ENCODE data around the gene TMC1. TPM values are rescaled to one million over a fixed set of nuclear protein-coding genes. Genes with fewer than 3 reads are reported as not detected.

TMC1 gene
- total and polyA plus RNA-seq, 4 experiments from 2014 or later = not detected

DNA sequence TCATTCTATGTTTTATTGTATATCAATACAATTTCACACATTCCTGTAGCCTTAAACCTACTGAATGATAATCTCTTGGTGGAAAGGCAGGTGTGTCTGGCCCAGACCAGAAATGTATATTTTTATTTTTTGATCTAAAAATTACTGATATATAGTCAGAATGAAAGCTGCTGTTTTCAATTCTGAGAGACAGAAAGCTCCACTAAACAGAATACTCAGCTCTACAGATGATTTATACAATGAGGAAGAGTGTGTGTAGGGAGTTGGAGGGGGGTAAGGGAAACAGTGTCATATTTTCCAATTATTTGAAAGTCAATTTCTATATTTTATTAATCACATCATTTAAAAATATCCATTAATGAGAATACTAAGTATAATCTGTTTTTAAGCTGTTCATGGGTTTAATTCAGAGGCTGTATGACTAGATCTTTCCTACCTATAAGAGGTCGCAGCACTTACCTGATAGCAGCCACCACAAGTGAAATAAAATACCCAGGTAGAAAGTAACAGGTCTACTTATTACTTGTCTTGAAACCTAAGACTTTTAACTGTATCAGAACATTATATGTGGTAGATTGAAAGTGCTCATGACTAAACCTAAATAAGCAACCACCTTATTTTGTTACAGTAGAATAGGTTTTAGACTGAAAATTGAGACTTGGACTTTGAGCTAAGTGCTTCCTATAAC, 183.4 kb downstream of the TMC1 start:
- Histone ChIP-seq H3K36me3 (ENCODE audit: insufficient read depth, low read length) (no peaks in the 10 kb centered on the region), H3K27ac (ENCODE audit: low read depth, low read length) (no peak overlapping the region), H3K4me3 (ENCODE audit: low read length in 2 of 2) (no peak overlapping the region), H3K4me1 (ENCODE audit: insufficient read depth, low read length) (no peaks in the 10 kb centered on the region), H3K9me3 (ENCODE audit: control insufficient read depth in 1 of 2, low read length in 2 of 2) (no peaks in the 10 kb centered on the region), H3K27me3 (ENCODE audit: insufficient read depth, low read length) (no peaks in the 10 kb centered on the region)
- POLR2A ChIA-PET (ENCODE audit: partially characterized antibody) = no interaction called here
- no peaks in the 10 kb centered on the region for H3K4me1 Mint-ChIP-seq
- CTCF ChIA-PET (ENCODE audit: partially characterized antibody) = interaction anchor here (2.3 kb wide), 1 partner anchor 14 kb away, joined by 4 read pairs; no protein-coding TSS in a partner anchor
- DNase-seq = no peak
- no peak overlapping the region for H3K4me3 Mint-ChIP-seq
- peaks cover 0 to 2% of the 10 kb centered on the region in 2 donors for H3K27me3 Mint-ChIP-seq
- intact Hi-C loops (cut with micrococcal nuclease) = no loop called here
- peaks cover 0 to 3% (median 0%) of the 10 kb centered on the region in 8 donors for H3K9me3 Mint-ChIP-seq
- no peak overlapping the region for H3K27ac Mint-ChIP-seq
- H3K36me3 Mint-ChIP-seq = no peaks in the 10 kb centered on the region

DNA sequence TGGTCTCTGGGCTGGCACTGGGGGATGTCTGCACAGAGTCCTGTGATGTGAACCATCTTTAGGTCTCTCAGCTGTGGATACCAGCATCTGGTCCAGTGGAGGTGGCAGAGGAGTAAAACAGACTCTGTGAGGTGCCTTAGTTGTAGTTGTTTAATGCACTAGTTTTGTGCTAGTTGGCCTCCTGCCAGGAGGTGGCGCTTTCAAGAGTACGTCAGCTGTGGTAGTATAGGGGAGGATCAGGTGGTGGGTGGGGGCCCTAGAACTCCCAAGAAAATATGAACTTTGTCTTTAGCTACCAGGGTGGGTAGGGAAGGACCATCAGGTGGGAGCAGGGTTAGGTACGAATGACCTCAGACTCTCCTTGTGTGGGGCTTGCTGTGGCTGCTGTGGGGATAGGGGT, 197.1 kb downstream of the TMC1 start:
- Mint-ChIP-seq H3K4me3 (no peak overlapping the region), H3K36me3 (no peaks in the 10 kb centered on the region), H3K27ac (no peak overlapping the region), H3K27me3 (peaks cover 3 to 14% of the 10 kb centered on the region in 2 donors), H3K4me1 (no peaks in the 10 kb centered on the region), H3K9me3 (peaks cover 0 to 6% (median under 1%) of the 10 kb centered on the region in 8 donors)
- no peak overlapping the region for H3K4me3 ChIP-seq (ENCODE audit: low read length in 2 of 2)
- H3K36me3 ChIP-seq (ENCODE audit: insufficient read depth, low read length) = no peaks in the 10 kb centered on the region
- H3K9me3 ChIP-seq (ENCODE audit: control insufficient read depth in 1 of 2, low read length in 2 of 2) = no peaks in the 10 kb centered on the region
- no peaks in the 10 kb centered on the region for H3K27me3 ChIP-seq (ENCODE audit: insufficient read depth, low read length)
- intact Hi-C loops (cut with micrococcal nuclease) = no loop called here
- ChIA-PET POLR2A (ENCODE audit: partially characterized antibody) (no interaction called here), CTCF (ENCODE audit: partially characterized antibody) (interaction anchor here (0.9 to 1.2 kb wide), 2 partner anchors 15 to 437 kb away, joined by 3 to 4 read pairs; no protein-coding TSS in a partner anchor)
- H3K27ac ChIP-seq (ENCODE audit: low read depth, low read length) = no peak overlapping the region
- H3K4me1 ChIP-seq (ENCODE audit: insufficient read depth, low read length) = no peaks in the 10 kb centered on the region
- no peak for DNase-seq

DNA sequence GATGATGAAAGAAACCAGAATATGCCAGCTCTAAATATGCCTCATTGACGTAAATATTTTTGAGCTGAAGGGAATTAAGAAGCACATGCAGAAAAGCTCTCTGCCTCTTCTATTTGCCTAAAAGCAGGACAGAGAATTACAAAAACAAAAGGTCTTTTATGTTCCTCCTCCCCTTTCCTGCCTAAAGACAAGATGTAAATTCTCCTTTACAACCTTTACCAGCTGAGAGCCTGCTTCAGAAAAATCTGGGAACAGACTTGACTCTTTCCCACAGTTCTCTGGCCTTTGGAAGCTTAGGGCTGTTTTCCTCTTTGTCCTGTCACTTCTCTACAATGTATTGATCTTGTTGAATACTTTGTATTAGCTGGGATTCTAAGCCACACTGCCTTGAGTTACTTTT, 199.7 kb downstream of the TMC1 start:
- no peaks in the 10 kb centered on the region for H3K4me1 Mint-ChIP-seq
- no peak overlapping the region for H3K4me3 Mint-ChIP-seq
- POLR2A ChIA-PET (ENCODE audit: partially characterized antibody) = no interaction called here
- H3K27ac Mint-ChIP-seq = no peak overlapping the region
- intact Hi-C loops (cut with micrococcal nuclease) = no loop called here
- DNase-seq = no peak
- Histone ChIP-seq H3K36me3 (ENCODE audit: insufficient read depth, low read length) (no peaks in the 10 kb centered on the region), H3K4me1 (ENCODE audit: insufficient read depth, low read length) (no peaks in the 10 kb centered on the region), H3K4me3 (ENCODE audit: low read length in 2 of 2) (no peak overlapping the region), H3K9me3 (ENCODE audit: control insufficient read depth in 1 of 2, low read length in 2 of 2) (no peaks in the 10 kb centered on the region), H3K27ac (ENCODE audit: low read depth, low read length) (no peak overlapping the region), H3K27me3 (ENCODE audit: insufficient read depth, low read length) (no peaks in the 10 kb centered on the region)
- CTCF ChIA-PET (ENCODE audit: partially characterized antibody) = no interaction called here
- H3K9me3 Mint-ChIP-seq = peaks cover 0 to 6% (median 0%) of the 10 kb centered on the region in 8 donors
- no peaks in the 10 kb centered on the region for H3K36me3 Mint-ChIP-seq
- peaks cover 5 to 6% of the 10 kb centered on the region in 2 donors for H3K27me3 Mint-ChIP-seq

DNA sequence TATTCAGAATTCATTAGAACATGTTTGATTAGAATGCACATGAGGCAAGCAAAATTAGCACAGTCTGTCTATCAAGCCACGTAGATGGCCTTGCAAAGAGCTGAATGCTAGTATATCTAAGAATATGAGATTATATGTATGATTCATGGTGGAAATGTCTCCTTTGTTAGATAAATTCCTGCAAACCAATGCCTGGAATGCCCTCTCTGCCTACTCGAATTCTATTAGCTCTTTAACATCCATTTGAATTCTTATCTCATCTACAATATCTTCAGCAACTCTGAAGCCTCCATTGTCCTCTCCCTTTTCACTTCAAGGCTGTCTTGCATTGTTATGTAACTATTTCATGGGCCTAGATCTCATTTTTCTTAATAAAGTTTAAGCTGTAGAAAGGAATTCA, 205.5 kb downstream of the TMC1 start:
- no peaks in the 10 kb centered on the region for H3K36me3 Mint-ChIP-seq
- no peak overlapping the region for H3K27ac Mint-ChIP-seq
- Histone ChIP-seq H3K4me3 (ENCODE audit: low read length in 2 of 2) (no peak overlapping the region), H3K4me1 (ENCODE audit: insufficient read depth, low read length) (no peaks in the 10 kb centered on the region), H3K9me3 (ENCODE audit: control insufficient read depth in 1 of 2, low read length in 2 of 2) (no peaks in the 10 kb centered on the region), H3K36me3 (ENCODE audit: insufficient read depth, low read length) (no peaks in the 10 kb centered on the region), H3K27me3 (ENCODE audit: insufficient read depth, low read length) (no peaks in the 10 kb centered on the region), H3K27ac (ENCODE audit: low read depth, low read length) (no peak overlapping the region)
- peaks cover 0 to 6% of the 10 kb centered on the region in 2 donors for H3K27me3 Mint-ChIP-seq
- no peak for DNase-seq
- no peaks in the 10 kb centered on the region for H3K9me3 Mint-ChIP-seq
- no peak overlapping the region for H3K4me3 Mint-ChIP-seq
- H3K4me1 Mint-ChIP-seq = no peaks in the 10 kb centered on the region
- intact Hi-C loops (cut with micrococcal nuclease) = no loop called here
- ChIA-PET CTCF (ENCODE audit: partially characterized antibody) (no interaction called here), POLR2A (ENCODE audit: partially characterized antibody) (no interaction called here)

DNA sequence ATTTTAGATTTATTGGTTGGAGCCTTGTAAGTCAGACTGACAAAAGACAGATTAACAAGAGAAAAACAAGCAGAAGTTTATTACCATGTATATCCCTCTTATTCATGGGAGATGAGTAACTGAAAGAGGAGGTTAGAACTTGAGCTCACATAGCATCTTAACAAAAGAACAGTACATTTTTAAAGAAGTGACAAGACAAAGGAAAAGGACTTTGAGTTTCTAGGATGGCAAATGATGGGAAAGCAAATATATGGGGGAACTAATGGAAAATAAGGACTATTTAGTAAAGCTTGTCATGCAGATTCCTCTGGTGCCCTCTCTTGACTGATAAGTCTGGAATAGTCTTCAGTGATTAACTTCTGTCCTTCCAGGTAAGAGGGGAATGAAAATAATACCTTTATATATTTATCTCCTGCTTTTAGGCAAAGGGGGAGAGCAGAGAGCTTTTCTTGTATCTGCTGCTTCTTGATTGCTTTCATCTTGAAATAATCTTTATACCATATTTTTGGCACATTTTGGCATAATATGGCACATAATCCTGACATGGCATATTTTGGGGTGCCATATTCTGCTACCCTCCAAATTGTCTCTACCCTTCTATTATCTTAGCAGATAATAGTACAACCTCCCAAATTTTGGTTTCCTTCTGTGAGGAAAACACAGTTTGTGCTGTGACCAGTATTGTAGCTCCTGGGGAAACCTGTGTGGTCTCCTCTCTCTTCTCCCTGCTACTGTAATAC, 206.8 kb downstream of the TMC1 start:
- no peaks in the 10 kb centered on the region for H3K36me3 Mint-ChIP-seq

DNA sequence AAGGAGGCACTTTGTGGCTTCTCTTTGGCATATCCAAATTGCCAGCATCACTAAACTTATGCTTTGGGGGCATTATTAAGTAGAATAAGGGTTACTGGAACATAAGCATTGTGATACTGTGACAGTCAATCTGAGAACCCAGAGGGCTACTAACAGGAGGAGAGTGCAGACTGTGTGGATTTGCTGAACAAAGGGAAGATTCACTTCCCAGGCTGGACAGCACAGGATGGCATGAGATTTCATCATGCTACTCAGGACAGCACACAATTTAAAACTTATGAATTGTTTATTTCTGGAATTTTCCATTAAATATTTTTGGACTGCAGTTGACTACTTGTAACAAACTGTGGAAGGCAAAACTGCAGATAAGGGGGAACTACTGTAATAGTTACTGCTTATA, 212.5 kb downstream of the TMC1 start:
- no peaks in the 10 kb centered on the region for H3K36me3 Mint-ChIP-seq
- no peaks in the 10 kb centered on the region for H3K9me3 ChIP-seq (ENCODE audit: control insufficient read depth in 1 of 2, low read length in 2 of 2)
- no peak overlapping the region for H3K27ac ChIP-seq (ENCODE audit: low read depth, low read length)
- no peaks in the 10 kb centered on the region for H3K36me3 ChIP-seq (ENCODE audit: insufficient read depth, low read length)
- no peak overlapping the region for H3K4me3 ChIP-seq (ENCODE audit: low read length in 2 of 2)
- no peak overlapping the region for H3K27ac Mint-ChIP-seq
- no peaks in the 10 kb centered on the region for H3K9me3 Mint-ChIP-seq
- H3K4me1 ChIP-seq (ENCODE audit: insufficient read depth, low read length) = no peaks in the 10 kb centered on the region
- H3K4me1 Mint-ChIP-seq = no peaks in the 10 kb centered on the region
- H3K4me3 Mint-ChIP-seq = no peak overlapping the region
- no peak for DNase-seq
- peaks cover 7 to 11% of the 10 kb centered on the region in 2 donors for H3K27me3 Mint-ChIP-seq
- ChIA-PET POLR2A (ENCODE audit: partially characterized antibody) (no interaction called here), CTCF (ENCODE audit: partially characterized antibody) (no interaction called here)
- intact Hi-C loops (cut with micrococcal nuclease) = no loop called here
- H3K27me3 ChIP-seq (ENCODE audit: insufficient read depth, low read length) = peaks cover 5% of the 10 kb centered on the region

More for the DNA sequence above, 206.8 kb downstream of the TMC1 start:
- ChIA-PET CTCF (ENCODE audit: partially characterized antibody) (no interaction called here), POLR2A (ENCODE audit: partially characterized antibody) (no interaction called here)
- Histone ChIP-seq H3K27ac (ENCODE audit: low read depth, low read length) (no peak overlapping the region), H3K27me3 (ENCODE audit: insufficient read depth, low read length) (no peaks in the 10 kb centered on the region), H3K9me3 (ENCODE audit: control insufficient read depth in 1 of 2, low read length in 2 of 2) (no peaks in the 10 kb centered on the region), H3K36me3 (ENCODE audit: insufficient read depth, low read length) (no peaks in the 10 kb centered on the region), H3K4me3 (ENCODE audit: low read length in 2 of 2) (no peak overlapping the region), H3K4me1 (ENCODE audit: insufficient read depth, low read length) (no peaks in the 10 kb centered on the region)
- Mint-ChIP-seq H3K27me3 (peaks cover 0 to 5% of the 10 kb centered on the region in 2 donors), H3K4me3 (no peak overlapping the region), H3K9me3 (no peaks in the 10 kb centered on the region), H3K27ac (no peak overlapping the region), H3K4me1 (no peaks in the 10 kb centered on the region)
- intact Hi-C loops (cut with micrococcal nuclease) = no loop called here
- DNase-seq = no peak

DNA sequence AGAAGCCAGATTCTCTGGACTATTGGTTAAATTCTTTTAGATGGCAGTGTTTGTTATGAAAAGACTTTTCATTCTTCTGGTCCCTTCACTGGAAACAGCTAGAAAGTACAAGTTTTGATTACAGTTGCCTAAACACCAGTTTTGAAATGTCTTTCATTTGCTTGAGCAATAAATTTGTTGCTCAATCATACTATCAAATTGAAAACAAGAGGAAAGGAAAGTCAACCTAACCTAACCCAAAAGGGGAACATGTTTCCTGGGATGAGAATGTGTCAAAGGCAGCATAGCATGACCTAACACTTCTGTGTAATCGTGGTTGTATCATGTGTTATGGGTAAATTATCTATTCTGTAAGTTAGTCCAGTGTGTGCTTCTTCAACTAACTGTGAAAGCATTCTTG, 213.2 kb downstream of the TMC1 start:
- H3K27me3 Mint-ChIP-seq = peaks cover 7 to 9% of the 10 kb centered on the region in 2 donors
- Histone ChIP-seq H3K9me3 (ENCODE audit: control insufficient read depth in 1 of 2, low read length in 2 of 2) (no peaks in the 10 kb centered on the region), H3K36me3 (ENCODE audit: insufficient read depth, low read length) (no peaks in the 10 kb centered on the region), H3K4me1 (ENCODE audit: insufficient read depth, low read length) (no peaks in the 10 kb centered on the region), H3K4me3 (ENCODE audit: low read length in 2 of 2) (no peak overlapping the region), H3K27me3 (ENCODE audit: insufficient read depth, low read length) (peaks cover 5% of the 10 kb centered on the region), H3K27ac (ENCODE audit: low read depth, low read length) (no peak overlapping the region)
- no peaks in the 10 kb centered on the region for H3K4me1 Mint-ChIP-seq
- no peak overlapping the region for H3K27ac Mint-ChIP-seq
- H3K4me3 Mint-ChIP-seq = no peak overlapping the region
- no peaks in the 10 kb centered on the region for H3K36me3 Mint-ChIP-seq
- H3K9me3 Mint-ChIP-seq = no peaks in the 10 kb centered on the region
- POLR2A ChIA-PET (ENCODE audit: partially characterized antibody) = no interaction called here
- intact Hi-C loops (cut with micrococcal nuclease) = no loop called here
- DNase-seq = no peak
- CTCF ChIA-PET (ENCODE audit: partially characterized antibody) = no interaction called here

All from CD4-positive, alpha-beta memory T cell (primary cell).